Fibroblast of the aortic adventitia (primary cell): ENCODE data around the gene FRY. TPM values are rescaled to one million over a fixed set of nuclear protein-coding genes. Genes with fewer than 3 reads are reported as not detected.

Experiments
- DNase-seq: peaks from one replicate; pipeline ENCODE4 v3.0.0-alpha.2; 2010; ENCODE audit warnings: low read depth
- H3K4me3 ChIP-seq: 2 replicates; pipeline ENCODE4 v1.5.1; 2011; ENCODE audit warnings: low read depth, mild to moderate bottlenecking, control low read depth, low read length, moderate library complexity
- CTCF ChIP-seq: IDR thresholded peaks from 2 replicates; pipeline ENCODE4 v1.5.1; 2011; ENCODE audit warnings: mild to moderate bottlenecking, low read length, control low read depth, inconsistent platforms; ENCODE audit not compliant: insufficient read depth
- total RNA-seq: library from RNA; depleted of rRNA; stranded (reverse); fragments of >200 nt; gene quantifications from 2 replicates; pipeline ENCODE4 v1.2.3, GENCODE V29; 2012; ENCODE audit warnings: low replicate concordance

The FRY gene
- total RNA-seq, 1 donor: 4.3 TPM

DNA sequence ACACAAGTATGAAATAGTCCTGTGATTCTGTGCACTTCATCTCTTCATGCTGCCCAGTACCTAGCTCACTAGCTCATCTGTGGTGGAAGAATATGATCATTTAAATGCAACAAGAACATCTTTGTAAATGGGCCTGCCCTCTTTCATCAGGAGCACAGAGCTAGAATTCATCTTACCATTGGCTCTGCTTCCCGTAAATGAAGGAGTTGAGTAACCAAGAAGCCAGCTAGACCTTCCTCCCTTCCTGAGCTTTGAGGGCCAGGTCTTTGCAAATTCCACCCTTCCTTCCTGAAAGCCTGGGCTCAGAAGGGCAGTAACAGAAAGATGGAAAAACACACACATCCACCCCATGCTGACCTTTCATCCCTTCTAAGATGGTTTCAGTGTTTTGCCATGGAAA lies 82.0 kb downstream of the FRY start:
- no peak for DNase-seq
- TF ChIP-seq CTCF: no peak
- H3K4me3 ChIP-seq: no peak overlapping the region

DNA sequence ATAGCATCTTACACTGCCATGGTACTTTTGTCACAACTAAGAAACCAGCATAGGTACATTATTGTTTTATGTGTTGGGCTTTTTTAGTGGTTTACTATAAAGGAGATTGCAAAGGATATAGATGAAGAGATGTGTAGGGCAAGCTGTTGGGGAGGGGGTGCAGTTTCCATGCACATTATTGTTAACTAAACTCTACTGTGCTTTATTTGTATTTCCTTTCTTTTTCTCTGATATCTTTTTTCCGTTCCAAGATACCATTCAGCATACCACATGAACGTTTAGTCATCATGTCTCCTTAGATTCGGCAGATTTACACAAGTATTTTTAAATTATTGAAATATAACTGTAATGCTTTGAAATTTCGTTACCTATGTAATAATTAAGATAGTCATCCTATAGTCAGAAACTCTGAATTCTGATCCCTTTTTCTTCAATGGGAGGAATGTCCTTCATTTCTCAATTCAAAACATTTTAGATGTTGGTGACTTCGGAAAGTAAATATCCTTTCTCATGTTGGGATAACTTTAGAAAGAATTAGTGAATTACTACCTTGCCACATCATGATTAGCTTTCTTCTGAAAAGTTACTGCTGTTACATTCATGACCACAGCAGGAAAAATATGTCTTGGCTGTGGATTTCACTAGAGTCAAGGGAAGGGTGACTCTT lies 82.8 kb downstream of the FRY start:
- DNase-seq: no peak
- TF ChIP-seq CTCF: no peak
- no peak overlapping the region for H3K4me3 ChIP-seq

- no peak for DNase-seq
- H3K4me3 ChIP-seq: no peak overlapping the region
- TF ChIP-seq CTCF: no peak
Measured at GRCh38 chr13:32115066-32115465, 83.5 kb downstream of the FRY start.

- peak; percentile 7 for DNase-seq
- TF ChIP-seq CTCF: no peak
Measured at GRCh38 chr13:32116210-32116609, 84.6 kb downstream of the FRY start.

DNA sequence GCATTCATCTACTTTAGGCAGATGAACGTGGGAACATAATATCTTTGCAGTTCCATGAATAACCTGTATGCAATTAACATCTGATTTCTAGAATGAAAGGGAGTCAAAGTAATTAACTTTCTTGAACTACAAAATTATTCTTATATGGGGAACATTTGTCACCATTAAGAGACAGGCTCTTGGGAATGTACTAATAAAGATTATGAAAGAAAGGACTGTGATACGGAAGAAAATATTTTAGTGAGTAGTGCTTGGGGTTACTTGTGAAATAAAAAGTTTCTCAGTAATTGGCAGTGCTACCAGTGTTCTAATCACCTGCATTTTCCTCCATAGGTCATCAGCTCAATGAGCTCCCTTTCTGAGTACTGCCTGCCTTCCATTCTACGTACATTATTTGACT lies 85.4 kb downstream of the FRY start:
- no peak for DNase-seq
- no peak overlapping the region for H3K4me3 ChIP-seq
- no peak for TF ChIP-seq CTCF

More at GRCh38 chr13:32116210-32116609, 84.6 kb downstream of the FRY start:
- H3K4me3 ChIP-seq: no peak overlapping the region

GRCh38 chr13:32117701-32118100 lies 86.1 kb downstream of the FRY start:
- no peak for DNase-seq
- no peak for TF ChIP-seq CTCF
- no peak overlapping the region for H3K4me3 ChIP-seq

- no peak overlapping the region for H3K4me3 ChIP-seq
- no peak for DNase-seq
- no peak for TF ChIP-seq CTCF
Measured at GRCh38 chr13:32121316-32121715, 89.7 kb downstream of the FRY start.
